ENCODE results near the gene TYK2. TPM values are rescaled to one million over a fixed set of nuclear protein-coding genes. Genes with fewer than 3 reads are reported as not detected.
A peak's percentile ranks its signal among the peaks of the same experiment; 100 is the strongest.

Gene TYK2
- total and polyA plus RNA-seq, 7 experiments from 2014 or later: 45.4 to 346 (median 273) TPM

GRCh38 chr19:10365518-10365917, 14.9 kb downstream of the TYK2 start:
- ChIA-PET POLR2A (no interaction called here), CTCF (no interaction called here)
- Histone ChIP-seq H3K4me3 (ENCODE audit: low read length) (no peak overlapping the region), H3K9me3 (ENCODE audit: control insufficient read depth in 2 of 3, low read length in 3 of 3) (no peaks in the 10 kb centered on the region), H3K4me1 (ENCODE audit: control insufficient read depth in 2 of 2, insufficient read depth in 2 of 2, low read length in 2 of 2) (no peaks in the 10 kb centered on the region), H3K27ac (ENCODE audit: low read depth, low read length) (no peak overlapping the region), H3K36me3 (ENCODE audit: control insufficient read depth in 2 of 3, insufficient read depth in 3 of 3, low read length in 3 of 3) (peaks cover 4 to 81% (median 13%) of the 10 kb centered on the region in 3 experiments), H3K27me3 (ENCODE audit: control insufficient read depth in 2 of 2, insufficient read depth in 2 of 2, low read length in 2 of 2) (no peaks in the 10 kb centered on the region)
- no peak for ATAC-seq
- Mint-ChIP-seq H3K27ac (no peak overlapping the region), H3K4me3 (no peak overlapping the region), H3K9me3 (no peaks in the 10 kb centered on the region), H3K4me1 (peaks cover 0 to 8% (median 0%) of the 10 kb centered on the region in 7 donors), H3K36me3 (peaks cover 0 to 24% (median 9%) of the 10 kb centered on the region in 5 donors), H3K27me3 (no peaks in the 10 kb centered on the region)
- intact Hi-C loops (cut with micrococcal nuclease): no loop called here
- no peak for DNase-seq

- Histone ChIP-seq H3K9me3 (ENCODE audit: control insufficient read depth in 2 of 3, low read length in 3 of 3) (no peaks in the 10 kb centered on the region), H3K36me3 (ENCODE audit: control insufficient read depth in 2 of 3, insufficient read depth in 3 of 3, low read length in 3 of 3) (peaks cover 4 to 87% (median 13%) of the 10 kb centered on the region in 3 experiments), H3K4me3 (ENCODE audit: low read length) (no peak overlapping the region), H3K27ac (ENCODE audit: low read depth, low read length) (no peak overlapping the region), H3K27me3 (ENCODE audit: control insufficient read depth in 2 of 2, insufficient read depth in 2 of 2, low read length in 2 of 2) (no peaks in the 10 kb centered on the region), H3K4me1 (ENCODE audit: control insufficient read depth in 2 of 2, insufficient read depth in 2 of 2, low read length in 2 of 2) (no peaks in the 10 kb centered on the region)
- Mint-ChIP-seq H3K4me1 (peaks cover 0 to 8% (median 0%) of the 10 kb centered on the region in 7 donors), H3K36me3 (peaks cover 0 to 23% (median 8%) of the 10 kb centered on the region in 5 donors), H3K27me3 (no peaks in the 10 kb centered on the region), H3K27ac (no peak overlapping the region), H3K9me3 (no peaks in the 10 kb centered on the region), H3K4me3 (no peak overlapping the region)
- ChIA-PET CTCF (no interaction called here), POLR2A (no interaction called here)
- no peak for ATAC-seq
- DNase-seq: no peak
- intact Hi-C loops (cut with micrococcal nuclease): no loop called here
Observed at GRCh38 chr19:10364644-10365043, 15.7 kb downstream of the TYK2 start.

- H3K27me3 ChIP-seq (ENCODE audit: control insufficient read depth in 2 of 2, insufficient read depth in 2 of 2, low read length in 2 of 2): no peaks in the 10 kb centered on the region
- CTCF ChIA-PET: no interaction called here
- no peak overlapping the region for H3K27ac ChIP-seq (ENCODE audit: low read depth, low read length)
- ATAC-seq (no peak), DNase-seq (no peak)
- Mint-ChIP-seq H3K27me3 (no peaks in the 10 kb centered on the region), H3K4me3 (no peak overlapping the region), H3K9me3 (no peaks in the 10 kb centered on the region), H3K36me3 (peaks cover 0 to 24% (median 8%) of the 10 kb centered on the region in 5 donors), H3K27ac (no peak overlapping the region), H3K4me1 (peaks cover 0 to 3% (median 0%) of the 10 kb centered on the region in 7 donors)
- intact Hi-C loops (cut with micrococcal nuclease): no loop called here
- H3K36me3 ChIP-seq (ENCODE audit: control insufficient read depth in 2 of 3, insufficient read depth in 3 of 3, low read length in 3 of 3): peaks cover 0 to 88% (median 13%) of the 10 kb centered on the region in 3 experiments
- POLR2A ChIA-PET: no interaction called here
- no peak overlapping the region for H3K4me3 ChIP-seq (ENCODE audit: low read length)
- H3K9me3 ChIP-seq (ENCODE audit: control insufficient read depth in 2 of 3, low read length in 3 of 3): no peaks in the 10 kb centered on the region
- no peaks in the 10 kb centered on the region for H3K4me1 ChIP-seq (ENCODE audit: control insufficient read depth in 2 of 2, insufficient read depth in 2 of 2, low read length in 2 of 2)
Observed at GRCh38 chr19:10363789-10364281, 16.5 kb downstream of the TYK2 start.

- ATAC-seq: no peak
- no peak for DNase-seq
- CTCF ChIA-PET: no interaction called here
- intact Hi-C loops (cut with micrococcal nuclease): no loop called here
- no peaks in the 10 kb centered on the region for H3K27me3 Mint-ChIP-seq
- H3K4me3 Mint-ChIP-seq: no peak overlapping the region
- no peaks in the 10 kb centered on the region for H3K9me3 ChIP-seq (ENCODE audit: control insufficient read depth in 2 of 3, low read length in 3 of 3)
- POLR2A ChIA-PET: interaction anchor here (0.7 kb wide), 1 partner anchor 17 kb away, joined by 3 read pairs; no protein-coding TSS in a partner anchor
- peaks cover 0 to 92% (median 8%) of the 10 kb centered on the region in 3 experiments for H3K36me3 ChIP-seq (ENCODE audit: control insufficient read depth in 2 of 3, insufficient read depth in 3 of 3, low read length in 3 of 3)
- peaks cover 0 to 24% (median 8%) of the 10 kb centered on the region in 5 donors for H3K36me3 Mint-ChIP-seq
- peaks cover 0 to 3% (median 0%) of the 10 kb centered on the region in 7 donors for H3K4me1 Mint-ChIP-seq
- no peaks in the 10 kb centered on the region for H3K27me3 ChIP-seq (ENCODE audit: control insufficient read depth in 2 of 2, insufficient read depth in 2 of 2, low read length in 2 of 2)
- no peak overlapping the region for H3K27ac Mint-ChIP-seq
- H3K4me3 ChIP-seq (ENCODE audit: low read length): no peak overlapping the region
- no peak overlapping the region for H3K27ac ChIP-seq (ENCODE audit: low read depth, low read length)
- no peaks in the 10 kb centered on the region for H3K9me3 Mint-ChIP-seq
- no peaks in the 10 kb centered on the region for H3K4me1 ChIP-seq (ENCODE audit: control insufficient read depth in 2 of 2, insufficient read depth in 2 of 2, low read length in 2 of 2)
Observed at GRCh38 chr19:10362259-10362658, 18.1 kb downstream of the TYK2 start.

GRCh38 chr19:10361569-10362011, 18.8 kb downstream of the TYK2 start:
- POLR2A ChIA-PET: interaction anchor here (0.7 kb wide), 1 partner anchor 17 kb away, joined by 3 read pairs; no protein-coding TSS in a partner anchor
- CTCF ChIA-PET: no interaction called here
- H3K9me3 ChIP-seq (ENCODE audit: control insufficient read depth in 2 of 3, low read length in 3 of 3): no peaks in the 10 kb centered on the region
- ATAC-seq (no peak), DNase-seq (no peak)
- H3K27me3 ChIP-seq (ENCODE audit: control insufficient read depth in 2 of 2, insufficient read depth in 2 of 2, low read length in 2 of 2): no peaks in the 10 kb centered on the region
- H3K4me3 ChIP-seq (ENCODE audit: low read length): no peak overlapping the region
- Mint-ChIP-seq H3K27me3 (no peaks in the 10 kb centered on the region), H3K36me3 (peaks cover 0 to 21% (median 8%) of the 10 kb centered on the region in 5 donors), H3K9me3 (no peaks in the 10 kb centered on the region), H3K27ac (peak overlapping the region in 1 of 9 donors; percentile 60), H3K4me1 (peaks cover 0 to 3% (median 0%) of the 10 kb centered on the region in 7 donors), H3K4me3 (no peak overlapping the region)
- H3K36me3 ChIP-seq (ENCODE audit: control insufficient read depth in 2 of 3, insufficient read depth in 3 of 3, low read length in 3 of 3): peaks cover 0 to 96% (median 8%) of the 10 kb centered on the region in 3 experiments
- no peaks in the 10 kb centered on the region for H3K4me1 ChIP-seq (ENCODE audit: control insufficient read depth in 2 of 2, insufficient read depth in 2 of 2, low read length in 2 of 2)
- intact Hi-C loops (cut with micrococcal nuclease): no loop called here
- no peak overlapping the region for H3K27ac ChIP-seq (ENCODE audit: low read depth, low read length)

- CTCF ChIA-PET: interaction anchor here (0.6 kb wide), 1 partner anchor 106 kb away, joined by 3 read pairs; no protein-coding TSS in a partner anchor
Observed at GRCh38 chr19:10356431-10356830, 23.9 kb downstream of the TYK2 start.

More at GRCh38 chr19:10356431-10356830, 23.9 kb downstream of the TYK2 start:
- Histone ChIP-seq H3K27me3 (ENCODE audit: control insufficient read depth in 2 of 2, insufficient read depth in 2 of 2, low read length in 2 of 2) (no peaks in the 10 kb centered on the region), H3K36me3 (ENCODE audit: control insufficient read depth in 2 of 3, insufficient read depth in 3 of 3, low read length in 3 of 3) (peaks cover 0 to 91% (median 16%) of the 10 kb centered on the region in 3 experiments), H3K9me3 (ENCODE audit: control insufficient read depth in 2 of 3, low read length in 3 of 3) (no peaks in the 10 kb centered on the region), H3K4me3 (ENCODE audit: low read length) (no peak overlapping the region), H3K4me1 (ENCODE audit: control insufficient read depth in 2 of 2, insufficient read depth in 2 of 2, low read length in 2 of 2) (no peaks in the 10 kb centered on the region), H3K27ac (ENCODE audit: low read depth, low read length) (no peak overlapping the region)
- POLR2A ChIA-PET: no interaction called here
- DNase-seq (no peak), ATAC-seq (no peak)
- Mint-ChIP-seq H3K27ac (peak overlapping the region in 1 of 9 donors; percentile 46), H3K4me3 (no peak overlapping the region), H3K36me3 (peaks cover 0 to 25% (median 11%) of the 10 kb centered on the region in 5 donors), H3K4me1 (peaks cover 0 to 6% (median 0%) of the 10 kb centered on the region in 7 donors), H3K27me3 (no peaks in the 10 kb centered on the region), H3K9me3 (no peaks in the 10 kb centered on the region)
- intact Hi-C loops (cut with micrococcal nuclease): no loop called here
